ENCODE measurements around the gene LRRC3C.
A peak's percentile ranks its signal among the peaks of the same experiment; 100 is the strongest.

Gene LRRC3C

DNA sequence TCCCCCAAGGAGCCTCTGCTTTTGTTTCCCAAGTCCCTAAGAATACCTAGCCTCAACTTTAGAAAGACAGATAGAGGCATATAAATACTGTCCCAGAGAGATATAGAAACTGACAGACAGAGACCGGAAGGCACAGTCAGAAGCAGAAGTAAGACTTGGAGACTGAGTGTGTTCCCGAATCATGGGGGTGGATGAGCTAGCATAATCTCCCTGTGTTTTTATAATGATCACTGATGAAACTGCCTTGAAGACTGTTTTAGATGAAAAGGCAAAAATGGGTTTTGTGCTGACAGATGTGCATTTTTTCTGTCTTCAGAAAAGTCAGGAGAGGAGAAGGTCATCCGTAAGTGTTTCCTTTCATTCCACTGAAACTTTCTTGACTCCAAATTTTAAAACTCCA lies 44.7 kb downstream of the LRRC3C start:
- CTCF ChIA-PET: interaction anchor here (2.1 kb wide), 1 partner anchor 13 kb away, joined by 8 read pairs; no protein-coding TSS in a partner anchor
- no peak overlapping the region for H3K27ac ChIP-seq
- POLR2A ChIA-PET (ENCODE audit: low non-redundant PET): no interaction called here
- DNase-seq (ENCODE audit: low spot score): no peak
- TF ChIP-seq, protein P1, sequence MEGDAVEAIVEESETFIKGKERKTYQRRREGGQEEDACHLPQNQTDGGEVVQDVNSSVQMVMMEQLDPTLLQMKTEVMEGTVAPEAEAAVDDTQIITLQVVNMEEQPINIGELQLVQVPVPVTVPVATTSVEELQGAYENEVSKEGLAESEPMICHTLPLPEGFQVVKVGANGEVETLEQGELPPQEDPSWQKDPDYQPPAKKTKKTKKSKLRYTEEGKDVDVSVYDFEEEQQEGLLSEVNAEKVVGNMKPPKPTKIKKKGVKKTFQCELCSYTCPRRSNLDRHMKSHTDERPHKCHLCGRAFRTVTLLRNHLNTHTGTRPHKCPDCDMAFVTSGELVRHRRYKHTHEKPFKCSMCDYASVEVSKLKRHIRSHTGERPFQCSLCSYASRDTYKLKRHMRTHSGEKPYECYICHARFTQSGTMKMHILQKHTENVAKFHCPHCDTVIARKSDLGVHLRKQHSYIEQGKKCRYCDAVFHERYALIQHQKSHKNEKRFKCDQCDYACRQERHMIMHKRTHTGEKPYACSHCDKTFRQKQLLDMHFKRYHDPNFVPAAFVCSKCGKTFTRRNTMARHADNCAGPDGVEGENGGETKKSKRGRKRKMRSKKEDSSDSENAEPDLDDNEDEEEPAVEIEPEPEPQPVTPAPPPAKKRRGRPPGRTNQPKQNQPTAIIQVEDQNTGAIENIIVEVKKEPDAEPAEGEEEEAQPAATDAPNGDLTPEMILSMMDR (conservative IDR thresholded peaks at IDR 0.05; ENCODE audit: low read depth): no peak

DNA sequence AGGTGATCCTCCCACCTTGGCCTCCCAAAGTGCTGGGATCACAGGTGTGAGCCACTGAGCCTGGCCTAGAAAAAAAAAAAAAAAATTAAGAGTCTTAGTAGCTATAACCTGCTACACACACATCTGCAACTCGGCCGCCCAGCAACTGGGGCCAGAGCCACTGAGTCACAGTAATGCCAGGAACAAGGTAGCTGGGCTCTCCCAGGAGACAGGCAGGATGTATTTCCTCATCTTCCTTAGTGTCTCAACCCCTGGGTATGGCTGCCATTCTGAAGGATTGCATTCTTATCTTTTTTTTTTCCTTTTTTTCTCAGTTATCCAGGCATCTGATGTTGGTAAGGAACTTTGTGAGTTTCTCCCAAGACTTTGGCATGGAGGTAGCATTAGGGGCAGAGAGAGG lies 46.0 kb downstream of the LRRC3C start:
- POLR2A ChIA-PET (ENCODE audit: low non-redundant PET): no interaction called here
- TF ChIP-seq, protein P1 (conservative IDR thresholded peaks at IDR 0.05; ENCODE audit: low read depth): no peak
- DNase-seq (ENCODE audit: low spot score): no peak
- CTCF ChIA-PET: interaction anchor here (0.5 to 2.1 kb wide), 2 partner anchors 15 to 310 kb away, joined by 3 to 8 read pairs; no protein-coding TSS in a partner anchor
- no peak overlapping the region for H3K27ac ChIP-seq

DNA sequence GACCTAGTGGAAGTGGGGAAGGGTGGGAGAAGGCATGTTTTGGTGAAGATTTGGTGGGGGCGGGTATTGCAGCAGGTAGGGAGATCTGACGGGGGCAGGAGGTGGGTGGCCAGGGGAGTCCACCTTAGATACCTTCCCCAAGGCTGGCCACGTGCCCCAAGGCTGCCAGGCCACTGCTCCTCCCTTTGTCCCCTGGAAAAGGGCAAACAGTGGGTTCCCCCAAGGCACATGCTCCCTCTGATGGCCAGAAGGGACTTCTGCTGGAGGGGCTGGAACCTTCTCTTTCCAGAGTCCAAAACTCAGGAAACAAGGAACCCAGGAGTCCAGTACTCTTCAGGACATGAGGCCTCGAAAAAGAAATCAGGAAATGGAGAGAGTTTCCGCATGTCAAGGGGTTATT lies 46.9 kb downstream of the LRRC3C start:
- DNase-seq (ENCODE audit: low spot score): no peak
- ChIA-PET POLR2A (ENCODE audit: low non-redundant PET) (interaction anchor here (0.6 kb wide), 1 partner anchor 51 kb away, joined by 3 read pairs; no protein-coding TSS in a partner anchor), CTCF (no interaction called here)
- TF ChIP-seq, protein P1 (conservative IDR thresholded peaks at IDR 0.05; ENCODE audit: low read depth): no peak
- no peak overlapping the region for H3K27ac ChIP-seq

DNA sequence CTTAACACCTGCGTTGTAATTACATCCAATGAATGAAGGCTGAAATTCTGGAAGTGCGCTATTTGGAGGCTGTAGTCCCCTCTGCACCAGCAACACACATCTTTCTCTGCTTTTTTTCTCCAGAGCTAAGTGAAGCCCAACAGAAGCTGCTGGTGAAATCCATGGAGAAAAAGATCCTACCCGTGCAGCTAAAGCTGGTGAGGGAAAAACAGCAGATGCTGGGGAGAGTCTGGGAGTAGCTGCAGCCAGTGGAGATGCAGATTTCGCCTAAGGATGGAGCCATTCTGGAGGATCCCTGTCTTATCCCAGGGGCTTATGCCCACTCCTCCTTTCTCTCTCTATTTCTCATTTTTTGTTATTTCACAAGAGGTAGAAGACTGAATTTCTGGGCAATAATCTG lies 48.3 kb downstream of the LRRC3C start:
- no peak overlapping the region for H3K27ac ChIP-seq
- ChIA-PET CTCF (interaction anchor here (0.7 to 1.8 kb wide), 3 partner anchors 17 to 223 kb away, joined by 4 to 6 read pairs (median 4); no protein-coding TSS in a partner anchor), POLR2A (ENCODE audit: low non-redundant PET) (no interaction called here)
- DNase-seq (ENCODE audit: low spot score): no peak
- TF ChIP-seq, protein P1 (conservative IDR thresholded peaks at IDR 0.05; ENCODE audit: low read depth): no peak

DNA sequence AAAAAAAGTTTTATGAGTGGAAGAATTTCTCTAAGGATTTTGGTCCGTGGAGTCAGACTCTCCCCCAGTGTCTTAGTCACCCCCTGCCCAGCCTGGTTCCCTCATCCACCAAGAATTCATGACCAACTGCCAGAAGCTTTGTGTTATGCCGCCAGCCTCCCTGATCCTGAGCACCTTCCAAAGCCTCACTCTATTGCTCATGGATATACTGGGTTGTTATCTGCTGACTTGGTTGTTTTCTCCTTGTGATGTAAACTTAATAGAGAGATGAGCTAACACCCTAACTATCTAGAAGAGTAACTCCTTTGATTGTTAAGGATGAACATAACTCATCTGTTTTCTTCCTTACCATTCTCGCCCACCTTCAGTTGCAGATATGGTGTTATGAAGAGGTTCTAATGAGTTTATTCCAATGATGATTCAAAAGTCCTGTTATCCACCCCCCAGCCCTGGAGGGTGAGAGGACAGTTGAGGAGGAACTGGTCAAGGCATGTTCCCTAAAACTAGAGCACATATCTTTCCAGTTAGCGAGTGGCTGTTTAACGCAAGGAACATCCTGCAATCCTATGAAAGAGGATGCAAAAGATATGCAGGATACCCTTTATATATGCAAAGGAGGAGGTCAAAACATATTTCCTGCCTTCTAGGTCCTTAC lies 51.6 kb downstream of the LRRC3C start:
- ChIA-PET POLR2A (ENCODE audit: low non-redundant PET) (interaction anchor here (0.7 to 1.1 kb wide), 2 partner anchors 40 to 122 kb away, joined by 3 read pairs; partner anchors contain the start of gene NR1D1), CTCF (interaction anchor here (0.9 to 3.7 kb wide), 7 partner anchors 16 to 356 kb away, joined by 3 to 25 read pairs (median 5); partner anchors contain the start of genes GSDMA and IKZF3)
- H3K27ac ChIP-seq: peak overlapping the region; percentile 56
- TF ChIP-seq, protein P1 (conservative IDR thresholded peaks at IDR 0.05; ENCODE audit: low read depth): no peak
- peak; percentile 52 for DNase-seq (ENCODE audit: low spot score)

DNA sequence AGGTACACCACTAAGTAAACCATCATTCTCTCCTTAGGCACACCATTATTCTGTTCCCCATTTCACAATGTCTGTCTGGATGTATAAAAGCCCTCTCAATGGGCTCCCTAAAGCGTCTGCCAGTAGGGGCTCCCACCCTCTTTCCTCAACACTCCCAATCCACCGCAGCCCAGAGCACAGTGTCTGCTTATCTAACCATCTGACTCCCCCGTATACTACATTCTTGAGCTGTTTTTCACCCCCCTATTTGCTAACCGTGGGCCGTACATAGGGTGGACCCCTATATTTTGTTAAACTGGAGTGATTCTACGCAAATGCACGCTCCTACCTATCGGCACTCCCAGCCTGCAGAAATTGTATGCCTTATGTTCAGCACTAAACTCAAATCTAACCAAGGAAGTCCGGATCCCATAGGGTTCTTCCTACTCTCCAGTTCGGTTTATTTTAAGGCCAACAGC lies 52.4 kb downstream of the LRRC3C start:
- POLR2A ChIA-PET (ENCODE audit: low non-redundant PET): interaction anchor here (0.6 to 0.9 kb wide), 2 partner anchors 23 to 157 kb away, joined by 3 to 10 read pairs; no protein-coding TSS in a partner anchor
- TF ChIP-seq, protein P1 (conservative IDR thresholded peaks at IDR 0.05; ENCODE audit: low read depth): no peak
- DNase-seq (ENCODE audit: low spot score): peak; percentile 14
- CTCF ChIA-PET: interaction anchor here (0.5 to 3.7 kb wide), 8 partner anchors 9 to 430 kb away, joined by 3 to 25 read pairs (median 6); partner anchors contain the start of gene GSDMA
- peak overlapping the region; percentile 88 for H3K27ac ChIP-seq
